Left lung (tissue), 10 donors: ENCODE measurements around the gene ZNF235. TPM values are rescaled to one million over a fixed set of nuclear protein-coding genes. Genes with fewer than 3 reads are reported as not detected.
A peak's percentile ranks its signal among the peaks of the same experiment; 100 is the strongest.
"Not testable (repeated sequence)": the region's sequence is repeated elsewhere in the genome, so short reads cannot be mapped to it uniquely, and the experiment has no call there.

Experiments used
- ATAC-seq: fragments of 200-7000 bp; cut with Tn5 transposase; one replicate; pipeline ENCODE4 v1.9.1; 2020; ENCODE audit warnings: moderate library complexity
- DNase-seq, 4 donors: peaks; one replicate each; pipeline ENCODE4 v3.0.0-alpha.2; 2013 to 2020
- H3K27ac ChIP-seq, 2 donors: fragments of 200-600 bp; sonication (generic) in 1 of 2; one replicate each; pipeline versions ENCODE4 v1.5.0 to v1.8.0; 2020 to 2021
- H3K27me3 ChIP-seq, 2 donors: fragments of 200-600 bp; sonication (generic) in 1 of 2; one replicate each; pipeline versions ENCODE4 v1.5.0 to v1.8.0; 2020 to 2021
- H3K36me3 ChIP-seq, 2 donors: fragments of 200-600 bp; sonication (generic) in 1 of 2; one replicate each; pipeline versions ENCODE4 v1.5.0 to v1.8.0; 2020 to 2021
- H3K4me1 ChIP-seq, 2 donors: fragments of 200-600 bp; one replicate each; pipeline ENCODE4 v1.8.0; 2021
- H3K4me3 ChIP-seq, 2 donors: fragments of 200-600 bp; sonication (generic) in 1 of 2; one replicate each; pipeline versions ENCODE4 v1.5.0 to v1.8.0; 2020 to 2021; ENCODE audit warnings: mild to moderate bottlenecking in 1 of 2
- H3K9me3 ChIP-seq, 2 donors: fragments of 200-600 bp; sonication (generic) in 1 of 2; one replicate each; pipeline versions ENCODE4 v1.5.0 to v1.8.0; 2020 to 2021
- intact Hi-C, 2 donors: fragments of 100-400 bp; cut with DNase I; formaldehyde crosslinking; loops; one replicate each; pipeline versions ENCODE4 v1.11.2 to v1.14.2; 2022
- polyA plus RNA-seq, 6 donors: library from polyadenylated mRNA; unstranded; fragments of 120-200 nt; gene quantifications; one replicate each; pipeline ENCODE4 v1.2.1, GENCODE V29; 2013; ENCODE audit not compliant: insufficient read length in 6 of 6
- total RNA-seq, 2 donors: library from RNA; stranded (reverse); fragmentation: NEBNext Ultra II Directional; extraction: Animal tissue kit (Norgen Biotek cat#: 25700); gene quantifications; one replicate each; pipeline ENCODE4 v1.2.1, GENCODE V29; 2021
- TF ChIP-seq, protein P1 (sequence below), 2 donors: fragments of 200-600 bp; sonication (generic) in 1 of 2; IDR thresholded peaks; one replicate each; pipeline versions ENCODE4 v1.5.0 to v1.8.0; 2021; ENCODE audit warnings: antibody characterized with exemption in 2 of 2
- donor health status: DM: no; HTN: yes; CAD: no.
- donor health status: DM: no; HTN: no; CAD: no.

The ZNF235 gene
- total and polyA plus RNA-seq, 8 donors = 5.2 to 15.1 (median 13.3) TPM

DNA sequence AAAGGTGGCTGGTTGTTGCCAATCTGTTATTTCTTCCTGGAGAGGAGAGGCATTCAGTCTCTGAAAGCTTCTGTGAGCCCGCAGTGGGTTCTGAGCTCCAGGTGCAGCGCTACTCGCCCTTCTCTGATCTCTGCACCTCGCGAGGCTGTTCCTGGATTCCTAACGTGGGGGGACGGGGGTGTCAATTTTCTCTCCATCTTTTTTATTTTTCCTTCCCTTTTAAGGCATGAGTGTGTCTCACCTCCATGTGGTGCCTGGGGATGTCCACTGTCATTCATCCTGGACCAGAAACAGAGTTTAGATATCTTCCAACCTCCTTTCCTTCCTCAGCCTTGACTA is 44.5 kb downstream of the ZNF235 start:
- no peaks in the 10 kb centered on the region for H3K27me3 ChIP-seq
- peak overlapping the region; percentile 14 to 23 for H3K4me3 ChIP-seq
- no peak overlapping the region for H3K27ac ChIP-seq
- peak; percentile 39 for ATAC-seq
- H3K9me3 ChIP-seq = peaks cover 4 to 94% of the 10 kb centered on the region in 2 donors
- no peaks in the 10 kb centered on the region for H3K36me3 ChIP-seq
- DNase-seq = no peak
- intact Hi-C loops = no loop called here
- TF ChIP-seq, protein P1, sequence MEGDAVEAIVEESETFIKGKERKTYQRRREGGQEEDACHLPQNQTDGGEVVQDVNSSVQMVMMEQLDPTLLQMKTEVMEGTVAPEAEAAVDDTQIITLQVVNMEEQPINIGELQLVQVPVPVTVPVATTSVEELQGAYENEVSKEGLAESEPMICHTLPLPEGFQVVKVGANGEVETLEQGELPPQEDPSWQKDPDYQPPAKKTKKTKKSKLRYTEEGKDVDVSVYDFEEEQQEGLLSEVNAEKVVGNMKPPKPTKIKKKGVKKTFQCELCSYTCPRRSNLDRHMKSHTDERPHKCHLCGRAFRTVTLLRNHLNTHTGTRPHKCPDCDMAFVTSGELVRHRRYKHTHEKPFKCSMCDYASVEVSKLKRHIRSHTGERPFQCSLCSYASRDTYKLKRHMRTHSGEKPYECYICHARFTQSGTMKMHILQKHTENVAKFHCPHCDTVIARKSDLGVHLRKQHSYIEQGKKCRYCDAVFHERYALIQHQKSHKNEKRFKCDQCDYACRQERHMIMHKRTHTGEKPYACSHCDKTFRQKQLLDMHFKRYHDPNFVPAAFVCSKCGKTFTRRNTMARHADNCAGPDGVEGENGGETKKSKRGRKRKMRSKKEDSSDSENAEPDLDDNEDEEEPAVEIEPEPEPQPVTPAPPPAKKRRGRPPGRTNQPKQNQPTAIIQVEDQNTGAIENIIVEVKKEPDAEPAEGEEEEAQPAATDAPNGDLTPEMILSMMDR (IDR thresholded peaks at IDR 0.05) = no peak
- no peaks in the 10 kb centered on the region for H3K4me1 ChIP-seq

DNA sequence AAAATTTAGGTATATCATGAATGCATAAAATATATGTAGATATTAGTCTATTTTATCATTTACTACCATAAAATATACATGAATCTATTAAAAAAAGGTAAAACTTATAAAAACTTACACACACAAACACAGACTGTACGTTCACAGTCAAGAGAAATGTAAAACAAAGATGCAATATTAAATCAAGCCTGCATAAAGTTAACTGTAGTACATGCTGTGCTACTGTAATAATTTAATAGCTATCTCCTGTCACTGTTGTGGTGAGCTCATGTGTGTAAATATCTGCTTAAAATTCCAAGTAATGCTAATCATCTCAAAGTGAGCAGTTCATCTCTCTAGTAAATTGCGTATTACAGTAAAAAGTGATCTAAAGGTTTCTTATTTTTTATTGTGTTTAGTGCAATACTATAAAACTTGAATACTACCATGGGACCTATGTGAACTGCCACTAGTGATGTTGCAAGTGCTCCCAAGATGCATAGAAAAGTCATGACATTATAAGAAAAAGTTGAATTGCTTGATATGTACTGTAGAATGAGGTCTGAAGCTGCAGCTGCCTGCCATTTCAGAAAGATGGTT is 45.9 kb downstream of the ZNF235 start:
- H3K4me3 ChIP-seq = no peak overlapping the region
- DNase-seq (no peak), ATAC-seq (no peak)
- TF ChIP-seq, protein P1 (IDR thresholded peaks at IDR 0.05) = no peak
- intact Hi-C loops = no loop called here
- no peak overlapping the region for H3K27ac ChIP-seq
- H3K4me1 ChIP-seq = no peaks in the 10 kb centered on the region
- peaks cover 4 to 100% of the 10 kb centered on the region in 2 donors for H3K9me3 ChIP-seq
- H3K27me3 ChIP-seq = no peaks in the 10 kb centered on the region
- H3K36me3 ChIP-seq = peaks cover 0 to 9% of the 10 kb centered on the region in 2 donors

DNA sequence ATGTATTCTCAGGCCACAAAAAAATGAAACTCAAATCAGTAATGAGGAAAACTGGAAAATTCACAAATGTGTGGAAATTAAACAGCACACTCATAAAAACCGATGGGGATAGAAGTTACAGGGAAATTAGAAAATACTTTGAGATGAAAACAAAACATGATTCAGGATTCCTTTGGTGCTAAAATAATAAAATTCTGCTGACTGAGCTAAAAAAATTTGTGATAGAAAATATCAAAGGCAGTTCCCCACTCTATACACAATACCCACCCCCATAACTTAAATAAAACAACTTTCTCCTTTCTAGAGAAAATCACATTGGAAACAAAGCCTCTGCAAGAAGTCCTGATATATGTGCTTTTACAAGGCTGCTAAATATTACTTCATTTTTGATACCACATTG is 46.7 kb downstream of the ZNF235 start:
- TF ChIP-seq, protein P1 (IDR thresholded peaks at IDR 0.05) = no peak
- peaks cover 0 to 9% of the 10 kb centered on the region in 2 donors for H3K36me3 ChIP-seq
- H3K9me3 ChIP-seq = peaks cover 4 to 100% of the 10 kb centered on the region in 2 donors
- H3K27me3 ChIP-seq = no peaks in the 10 kb centered on the region
- no peaks in the 10 kb centered on the region for H3K4me1 ChIP-seq
- no peak overlapping the region for H3K27ac ChIP-seq
- no peak overlapping the region for H3K4me3 ChIP-seq
- intact Hi-C loops = no loop called here
- DNase-seq (no peak), ATAC-seq (no peak)

DNA sequence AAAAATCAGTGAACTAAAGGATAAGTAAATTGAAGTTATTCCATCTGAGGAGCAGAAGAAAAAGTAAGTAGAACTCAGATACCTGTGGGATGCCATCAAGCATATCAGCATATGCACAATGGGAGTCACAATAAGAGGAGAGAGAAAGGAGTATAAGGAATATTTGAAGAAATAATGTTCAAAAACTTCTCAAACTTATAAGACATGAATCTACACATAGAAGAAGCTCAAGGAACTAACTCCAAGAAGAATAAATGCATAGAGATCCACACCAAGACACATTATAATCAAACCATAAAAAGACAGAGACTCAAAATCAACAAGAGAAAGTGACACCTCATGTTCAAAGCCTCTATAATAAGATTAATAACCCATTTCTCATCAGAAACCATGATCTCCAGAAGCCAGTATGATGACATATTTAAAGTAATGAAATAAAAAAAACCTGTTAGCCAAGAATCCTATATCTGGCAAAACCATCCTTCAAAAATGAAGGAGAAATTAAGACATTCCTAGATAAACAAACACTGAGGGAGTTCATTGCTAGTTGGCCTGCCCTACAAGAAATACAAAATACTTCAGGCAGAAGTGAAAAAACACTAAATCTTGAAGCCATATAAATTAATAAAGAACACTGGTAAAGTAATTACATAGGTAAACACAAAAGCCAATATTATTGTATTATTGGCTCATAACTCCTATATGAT is 49.0 kb downstream of the ZNF235 start:
- TF ChIP-seq, protein P1 (IDR thresholded peaks at IDR 0.05) = no peak
- Histone ChIP-seq H3K27me3 (no peaks in the 10 kb centered on the region), H3K27ac (no peak overlapping the region), H3K9me3 (peaks cover 6 to 100% of the 10 kb centered on the region in 2 donors), H3K4me1 (no peaks in the 10 kb centered on the region), H3K36me3 (peaks cover 0 to 9% of the 10 kb centered on the region in 2 donors), H3K4me3 (no peak overlapping the region)
- ATAC-seq (no peak), DNase-seq (no peak)
- intact Hi-C loops = no loop called here

DNA sequence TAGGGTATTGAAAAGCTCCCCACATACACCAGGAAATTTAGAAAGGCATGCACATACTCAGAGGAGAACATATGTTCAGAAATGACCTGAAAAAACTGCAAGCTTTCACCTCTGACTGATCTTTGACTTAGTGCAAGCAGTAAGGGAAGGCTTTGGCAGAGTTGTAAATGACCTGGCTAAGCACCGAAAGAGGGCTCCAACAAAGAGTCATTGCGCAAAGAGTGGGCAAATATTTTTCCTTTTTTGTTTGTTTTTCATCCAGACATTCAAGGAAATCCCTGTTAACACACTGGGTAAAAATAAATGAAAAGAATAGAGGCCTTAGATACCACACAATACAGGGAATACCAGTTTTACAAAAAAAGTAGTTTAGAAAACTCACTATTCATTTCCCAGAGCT is 50.3 kb downstream of the ZNF235 start:
- intact Hi-C loops = no loop called here
- H3K27ac ChIP-seq = no peak overlapping the region
- H3K4me3 ChIP-seq = no peak overlapping the region
- DNase-seq = no peak
- peaks cover 0 to 11% of the 10 kb centered on the region in 2 donors for H3K36me3 ChIP-seq
- no peaks in the 10 kb centered on the region for H3K27me3 ChIP-seq
- no peaks in the 10 kb centered on the region for H3K4me1 ChIP-seq
- TF ChIP-seq, protein P1 (IDR thresholded peaks at IDR 0.05) = no peak
- no peak for ATAC-seq
- H3K9me3 ChIP-seq = peaks cover 17 to 100% of the 10 kb centered on the region in 2 donors

DNA sequence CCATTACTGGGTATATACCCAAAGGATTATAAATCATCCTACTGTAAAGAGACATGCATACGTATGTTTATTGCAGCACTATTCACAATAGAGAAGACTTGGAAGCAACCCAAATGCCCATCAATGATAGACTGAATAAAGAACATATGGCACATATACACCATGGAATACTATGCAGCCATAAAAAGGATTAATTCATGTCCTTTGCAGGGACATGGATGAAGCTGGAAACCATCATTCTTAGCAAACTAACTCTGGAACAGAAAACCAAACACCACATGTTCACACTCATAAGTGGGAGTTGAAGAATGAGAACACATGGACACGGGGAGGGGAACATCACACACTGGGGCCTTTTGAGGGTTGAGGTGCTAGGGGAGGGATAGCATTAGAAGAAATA is 51.4 kb downstream of the ZNF235 start:
- ATAC-seq, intact Hi-C loops, DNase-seq, H3K4me1 ChIP-seq, H3K4me3 ChIP-seq, H3K27ac ChIP-seq, H3K27me3 ChIP-seq: not testable (repeated sequence)
- Histone ChIP-seq H3K9me3 (peaks cover 25 to 100% of the 10 kb centered on the region in 2 donors), H3K36me3 (peaks cover 0 to 22% of the 10 kb centered on the region in 2 donors)

DNA sequence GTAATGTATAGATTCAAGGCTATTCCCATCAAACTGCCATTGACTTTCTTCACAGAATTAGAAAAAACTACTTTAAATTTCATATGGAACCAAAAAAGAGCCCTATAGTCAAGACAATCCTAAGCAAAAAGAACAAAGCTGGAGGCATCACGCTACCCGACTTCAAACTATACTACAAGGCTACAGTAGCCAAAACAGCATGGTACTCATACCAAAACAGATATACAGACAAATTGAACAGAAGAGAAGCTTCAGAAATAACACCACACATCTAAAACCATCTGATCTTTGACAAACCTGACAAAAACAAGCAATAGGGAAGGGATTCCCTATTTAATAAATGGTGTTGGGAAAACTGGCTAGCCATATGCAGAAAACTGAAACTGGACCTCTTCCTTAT is 52.5 kb downstream of the ZNF235 start:
- H3K27ac ChIP-seq, H3K4me3 ChIP-seq, H3K4me1 ChIP-seq, H3K27me3 ChIP-seq, intact Hi-C loops, ATAC-seq, DNase-seq: not testable (repeated sequence)
- H3K36me3 ChIP-seq = peaks cover 0 to 27% of the 10 kb centered on the region in 2 donors
- peaks cover 28 to 100% of the 10 kb centered on the region in 2 donors for H3K9me3 ChIP-seq
